SKM-1 treated with dmso at 0.1 percent for 144 hours (cell line): Measurements from ENCODE around the gene NIT1.

Experiments
- DNase-seq: peaks from one replicate; lab custom pipeline; 2025; ENCODE audit not compliant: unreplicated experiment; lab: John Stamatoyannopoulos, UW

NIT1 gene, protein sequence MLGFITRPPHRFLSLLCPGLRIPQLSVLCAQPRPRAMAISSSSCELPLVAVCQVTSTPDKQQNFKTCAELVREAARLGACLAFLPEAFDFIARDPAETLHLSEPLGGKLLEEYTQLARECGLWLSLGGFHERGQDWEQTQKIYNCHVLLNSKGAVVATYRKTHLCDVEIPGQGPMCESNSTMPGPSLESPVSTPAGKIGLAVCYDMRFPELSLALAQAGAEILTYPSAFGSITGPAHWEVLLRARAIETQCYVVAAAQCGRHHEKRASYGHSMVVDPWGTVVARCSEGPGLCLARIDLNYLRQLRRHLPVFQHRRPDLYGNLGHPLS

DNA sequence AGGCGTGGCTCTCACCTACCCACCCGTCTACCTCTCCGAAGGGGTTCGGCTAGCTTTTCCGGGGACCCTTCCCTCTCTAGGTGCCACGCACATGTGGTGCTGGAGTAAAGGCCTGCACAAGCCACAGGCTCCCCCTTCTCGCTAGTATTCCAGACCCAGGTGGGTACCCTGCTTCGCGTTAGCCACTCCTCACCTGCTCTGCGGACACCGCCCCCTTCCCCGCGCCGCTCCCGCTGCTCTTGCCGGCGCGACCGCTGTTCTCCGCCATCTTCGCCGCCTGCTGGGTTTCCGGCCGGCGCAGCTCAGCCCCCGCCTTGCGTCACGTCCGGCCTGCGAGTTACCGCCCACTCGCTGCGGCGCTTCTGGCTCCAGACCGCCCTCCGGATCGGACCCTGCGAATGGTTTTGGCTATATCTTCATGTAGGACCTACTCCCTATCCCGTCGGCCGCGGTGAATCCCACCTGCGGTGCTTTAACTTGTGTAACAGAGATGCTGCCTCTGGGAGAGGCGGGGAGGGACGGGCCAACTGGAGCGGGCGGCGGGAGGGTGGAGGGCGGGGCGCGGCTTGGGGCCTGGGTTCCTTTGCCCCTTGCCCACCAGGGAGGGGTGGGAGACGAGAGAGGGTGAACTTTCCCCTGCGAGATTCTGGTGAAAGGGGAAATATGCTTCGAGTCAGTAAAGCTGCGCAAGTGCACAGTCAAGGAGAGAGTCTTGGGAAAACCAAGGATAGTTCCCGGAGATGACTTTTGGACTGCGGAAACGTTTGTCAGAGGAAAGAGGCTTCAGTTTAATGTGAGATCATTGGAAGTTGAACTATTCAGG is at the start of gene NIT1, which contains the start of gene PFDN2:
NIT1 (plus strand) TSS at position 347 of the 823 bp plus-strand sequence; CDS start at position 419, 72 bp downstream.
PFDN2 (minus strand) TSS at position 279 of the 823 bp plus-strand sequence; CDS start at position 268, 11 bp downstream.
- peak; percentile 84 for DNase-seq

DNA sequence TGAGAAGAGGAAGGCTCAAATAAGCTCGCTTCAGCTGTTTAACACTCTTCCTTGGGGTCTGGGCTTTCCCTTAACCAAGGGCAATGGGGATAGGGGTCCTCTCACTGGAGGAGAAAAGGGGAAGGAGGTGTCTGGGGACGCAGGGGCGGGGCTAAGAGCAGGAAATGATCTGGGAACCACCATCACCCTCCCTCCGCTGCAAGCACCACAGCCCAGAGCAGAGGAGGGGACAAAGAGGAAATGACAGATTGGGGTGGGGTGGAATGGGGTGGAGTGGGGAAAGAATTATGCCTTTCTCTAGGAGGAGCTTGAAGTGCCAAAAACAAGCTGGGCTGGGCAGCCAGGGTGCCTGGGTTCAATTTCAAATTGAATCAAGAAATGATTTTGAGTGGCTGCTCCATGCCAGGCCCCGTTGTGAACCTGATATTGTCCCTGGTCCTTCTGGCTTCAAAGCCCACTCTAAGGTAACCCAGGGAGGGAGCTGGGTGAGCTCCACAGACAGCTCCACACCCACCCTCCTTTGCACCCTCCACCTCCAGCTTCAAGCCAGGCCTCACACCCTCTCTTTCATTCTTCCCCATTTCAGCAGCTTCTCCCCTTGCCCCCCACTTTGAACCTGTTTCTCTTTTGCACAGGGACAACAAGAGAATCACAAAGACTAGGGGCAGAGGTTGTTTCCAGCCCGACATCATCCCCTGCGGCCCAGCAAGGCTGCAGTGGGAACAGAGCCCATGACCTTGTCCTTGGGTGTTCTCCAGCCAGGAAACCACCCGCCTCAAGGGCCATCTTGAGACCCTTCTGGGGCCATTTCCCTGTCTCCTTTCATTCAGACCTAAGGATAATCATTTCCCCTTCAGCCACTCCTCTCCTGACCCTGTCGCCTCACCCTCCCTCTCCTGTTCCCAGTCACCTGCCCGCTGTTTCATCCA is 49.3 kb upstream of the NIT1 start:
- DNase-seq, result peak; percentile 98

DNA sequence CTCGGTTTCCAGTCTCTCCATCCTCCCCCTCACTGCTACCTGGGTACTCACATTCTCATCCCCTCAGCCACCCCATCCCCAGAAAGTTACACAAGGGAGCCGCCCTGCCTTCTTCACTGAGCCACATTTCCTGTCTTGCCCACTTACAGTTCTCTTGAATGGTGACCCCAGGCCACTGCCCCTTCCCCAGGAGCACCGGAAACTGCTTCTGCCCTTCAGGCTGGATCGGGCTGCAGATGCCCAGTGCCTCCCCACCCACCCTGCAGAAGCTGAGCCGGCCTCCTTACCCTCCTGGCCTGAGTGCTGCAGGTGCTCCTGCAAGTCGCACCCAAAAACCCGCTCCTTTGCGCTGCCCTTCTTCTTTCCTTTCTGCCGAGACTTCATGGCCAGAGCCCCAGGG is 48.7 kb upstream of the NIT1 start:
- no peak for DNase-seq

DNA sequence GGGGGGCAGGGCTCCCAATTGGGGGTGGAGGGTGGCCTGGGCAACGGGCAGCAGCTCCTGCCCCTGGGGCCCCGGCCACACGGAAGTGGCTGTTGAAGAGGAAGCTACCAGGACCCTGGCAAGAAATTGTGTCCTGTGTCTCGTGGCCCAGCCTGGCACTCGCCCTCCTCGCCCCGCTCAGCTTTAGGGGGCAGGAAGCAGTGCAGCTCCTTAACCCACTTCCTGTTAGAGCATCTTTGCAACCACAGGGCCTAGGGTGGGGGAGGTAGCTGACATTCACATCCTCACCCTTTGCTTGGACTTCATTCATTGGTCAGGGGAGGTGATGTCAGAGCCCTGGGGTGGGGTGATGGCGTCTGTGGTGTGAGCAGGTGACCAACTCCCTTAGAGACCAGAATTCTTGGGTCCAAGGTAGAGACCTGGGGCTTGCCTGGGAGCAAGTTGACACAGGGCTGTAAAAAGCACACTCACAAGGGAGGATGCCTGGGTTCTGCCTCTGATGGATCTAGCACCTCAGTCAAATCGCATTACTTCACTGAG is 48.1 kb upstream of the NIT1 start, which contains the start of gene ARHGAP30:
ARHGAP30 (minus strand) TSS at position 161 of the 540 bp plus-strand sequence. CDS start 267 bp downstream, outside the sequence.
- peak; percentile 98 for DNase-seq

DNA sequence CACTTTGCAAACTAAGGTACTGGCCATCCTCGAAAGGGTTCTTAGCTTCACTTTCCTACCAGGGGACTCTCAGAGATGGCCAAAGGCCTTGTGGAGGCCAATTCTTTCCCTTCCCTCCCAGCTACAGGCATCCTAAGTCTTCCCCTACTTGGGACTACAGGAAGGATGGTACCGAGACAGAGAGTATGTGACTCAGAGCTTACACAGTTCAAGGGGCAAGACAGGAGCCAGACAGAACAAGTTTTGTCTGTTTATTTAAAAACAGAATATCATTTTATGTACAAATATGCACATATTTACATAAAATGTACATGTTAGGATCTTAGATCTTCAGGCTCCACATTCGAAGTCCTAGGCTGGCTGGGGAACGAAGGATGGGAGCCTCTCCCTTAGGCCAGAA is 47.1 kb upstream of the NIT1 start:
- DNase-seq, result no peak

DNA sequence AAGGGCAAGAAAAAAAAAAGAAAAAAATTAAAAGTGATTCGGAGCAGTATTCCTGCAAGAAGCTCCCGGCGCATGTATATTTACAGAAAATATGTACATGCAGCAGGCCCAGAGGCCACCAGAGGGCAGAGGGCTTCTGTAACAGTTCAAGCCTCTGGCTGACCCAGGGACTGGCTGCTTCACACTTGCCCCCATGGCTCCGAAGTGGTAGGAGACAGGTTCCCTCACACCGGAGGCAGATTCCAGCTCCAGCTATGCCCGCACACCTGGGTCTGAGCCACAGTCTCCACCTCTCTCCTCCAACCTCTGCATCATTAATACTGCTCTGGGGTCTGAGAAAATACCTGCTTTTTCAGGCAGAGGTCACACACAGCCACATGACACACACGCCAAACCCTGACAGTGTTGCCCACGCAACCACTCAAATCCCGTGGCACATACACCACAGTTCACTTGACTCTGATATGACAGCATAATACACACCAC is 46.0 kb upstream of the NIT1 start:
- DNase-seq, result peak; percentile 58

DNA sequence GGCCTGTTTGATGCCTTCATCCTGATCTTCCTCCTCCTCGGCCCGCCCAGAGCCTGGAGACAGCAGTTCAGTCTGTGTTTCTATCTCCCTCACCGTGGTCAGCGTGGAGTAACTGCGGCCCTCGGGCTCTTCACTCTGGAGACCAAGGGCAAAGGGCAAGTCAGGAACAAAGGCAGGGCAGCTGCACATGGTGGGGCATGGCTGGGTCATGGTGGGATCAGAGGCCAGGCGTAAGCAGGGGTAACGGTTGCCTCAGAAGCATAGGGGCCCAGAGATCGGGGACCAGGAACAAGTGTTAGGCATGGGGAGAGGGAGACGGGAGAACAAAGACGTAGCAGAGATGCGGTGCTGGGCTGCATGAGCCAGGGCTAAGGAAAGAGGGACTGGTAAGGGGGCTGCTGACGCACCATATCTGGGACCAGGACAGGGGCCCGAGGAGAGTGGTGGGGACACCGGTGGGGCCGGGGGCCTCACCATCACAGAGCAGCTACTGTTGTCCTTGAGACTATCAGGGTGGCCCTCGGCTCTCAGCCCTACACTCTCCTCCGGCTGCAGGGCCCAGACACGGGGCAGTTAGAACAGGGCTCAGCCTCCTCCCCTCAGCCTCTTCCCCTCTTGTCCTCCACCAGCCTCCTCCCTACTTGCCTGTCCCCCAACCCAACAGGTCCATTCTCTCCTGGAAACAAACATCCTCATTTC is 45.0 kb upstream of the NIT1 start:
- no peak for DNase-seq

DNA sequence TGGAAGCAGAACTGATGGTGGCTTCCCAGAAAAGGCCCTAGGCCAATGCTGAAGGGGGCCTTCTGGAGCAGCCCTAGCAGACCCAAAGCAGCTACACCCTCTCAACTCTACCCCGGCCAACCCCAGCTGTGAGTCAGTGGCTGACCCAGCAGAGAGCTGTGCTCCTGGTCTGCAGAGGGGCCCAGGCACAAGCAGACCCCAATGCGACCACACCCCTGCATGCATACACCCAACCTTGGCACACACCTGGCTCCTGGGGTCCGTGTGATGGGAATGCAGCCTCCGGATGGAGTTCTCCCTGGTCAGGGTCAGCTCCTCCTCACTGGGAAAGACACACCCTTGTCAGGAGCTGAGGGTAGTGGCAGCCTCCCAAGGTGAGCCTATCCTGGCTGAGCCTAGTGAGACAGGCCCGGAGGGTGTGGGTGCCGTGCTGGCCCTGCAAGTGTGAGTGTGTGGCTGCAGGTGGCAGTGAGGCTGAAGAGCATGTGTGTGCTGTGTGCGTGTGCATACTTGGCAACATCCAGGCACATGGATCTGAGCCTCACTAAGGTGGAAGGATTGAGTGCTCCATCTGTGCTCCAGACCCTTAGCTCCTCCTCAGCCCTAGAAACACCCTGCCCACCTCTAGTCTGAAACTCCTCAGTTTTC is 44.3 kb upstream of the NIT1 start:
- DNase-seq, result no peak

DNA sequence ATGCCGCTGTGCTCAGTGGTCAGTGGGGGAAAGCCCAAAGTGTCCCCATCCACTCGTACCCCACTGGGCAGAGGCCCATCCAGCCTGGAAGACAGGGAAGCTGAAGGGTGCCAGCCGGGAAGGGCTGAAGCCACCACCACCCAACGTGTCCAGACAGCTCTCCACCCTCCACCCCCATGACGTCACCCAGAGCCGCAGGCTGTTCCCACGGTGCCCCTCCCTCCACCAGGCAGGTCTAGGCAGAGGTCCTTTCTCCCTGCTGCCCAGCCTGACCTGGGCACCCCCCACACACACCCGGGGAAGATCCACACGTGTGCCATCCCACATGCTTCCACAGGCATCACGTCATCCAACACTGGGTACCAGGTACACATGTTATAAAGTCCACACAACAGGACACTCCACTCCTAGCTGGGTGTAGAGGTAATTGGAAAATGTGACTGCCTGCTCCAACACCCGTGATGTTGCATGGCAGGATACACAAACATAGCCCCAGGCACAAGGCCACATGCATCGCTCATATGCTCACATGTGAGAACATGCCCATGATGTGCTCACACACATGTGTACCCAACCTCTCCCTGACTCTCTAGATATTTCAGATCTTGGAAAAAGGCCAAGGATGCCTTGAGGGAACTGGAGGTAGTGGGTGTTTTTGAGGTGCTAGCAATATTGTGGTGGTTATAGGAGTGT is 43.1 kb upstream of the NIT1 start:
- DNase-seq, result no peak

DNA sequence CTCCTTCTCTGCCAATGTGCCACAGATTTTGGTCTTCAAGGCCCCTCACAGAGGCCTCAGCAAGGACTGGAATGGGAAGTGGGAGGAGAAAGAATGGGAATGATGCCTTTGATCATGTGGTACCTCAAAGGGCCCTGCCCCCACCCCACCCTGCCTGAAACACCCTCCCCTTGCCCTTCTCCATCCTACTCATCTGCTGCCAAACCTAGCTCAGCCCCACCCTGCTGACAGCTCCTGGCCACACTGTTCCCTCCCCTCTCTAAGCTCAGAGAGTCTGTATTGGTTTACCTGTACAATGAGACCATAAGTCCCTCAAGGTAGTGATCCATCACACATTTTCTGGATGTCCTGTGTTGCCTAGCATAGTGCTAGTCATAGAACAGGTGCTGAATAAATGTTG is 41.5 kb upstream of the NIT1 start:
- no peak for DNase-seq

DNA sequence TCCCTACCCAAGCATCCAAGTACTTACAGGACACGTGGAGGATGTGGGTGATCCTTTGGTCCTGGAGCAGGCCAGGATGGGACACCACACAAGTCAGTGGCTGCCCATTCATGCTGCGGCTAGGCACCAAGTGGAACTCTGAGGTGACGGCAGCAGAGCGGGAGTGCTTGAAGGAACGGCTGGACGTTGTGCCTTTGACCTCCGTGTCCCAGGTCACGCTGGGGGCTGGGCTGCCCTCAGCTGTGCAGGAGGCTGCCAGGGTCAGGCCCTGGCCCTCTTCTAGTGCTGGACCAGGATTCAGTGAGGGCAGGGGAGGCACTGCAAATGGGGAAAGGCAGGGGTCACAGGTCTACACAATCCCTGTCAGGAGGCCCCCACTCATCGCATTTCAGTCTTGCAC is 40.5 kb upstream of the NIT1 start:
- no peak for DNase-seq

DNA sequence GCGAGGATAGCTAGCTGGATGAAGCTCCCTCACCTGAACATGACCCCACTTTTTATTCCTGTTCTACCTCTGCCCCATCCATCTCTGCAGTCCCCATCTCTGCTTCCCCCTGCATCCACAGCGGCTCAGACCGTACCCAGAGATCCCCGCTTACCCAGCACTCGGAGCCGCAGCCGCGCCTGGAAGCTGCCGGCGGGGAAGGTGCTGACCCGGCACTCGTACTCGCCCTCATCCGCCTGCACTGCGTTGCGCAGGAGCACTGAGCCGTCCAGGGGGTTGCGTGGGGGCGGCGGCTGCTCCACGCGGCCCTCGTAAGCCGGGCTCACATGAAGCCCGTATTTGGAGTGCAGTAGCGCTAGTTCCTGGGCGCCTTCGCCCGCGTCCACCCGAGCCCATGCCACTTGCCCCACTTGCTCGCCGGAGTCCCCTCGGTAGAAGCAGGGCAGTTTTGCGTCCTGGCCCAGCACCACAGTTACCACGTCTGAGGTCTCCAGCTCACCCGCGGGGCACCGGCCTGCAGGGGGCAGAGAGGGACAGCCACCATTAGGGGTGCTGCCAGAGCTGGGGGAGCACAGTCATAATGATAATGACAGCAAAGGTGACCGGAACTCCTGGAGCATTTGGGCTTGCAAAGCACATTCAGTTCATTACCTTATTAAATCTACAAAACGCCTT is 38.3 kb upstream of the NIT1 start:
- no peak for DNase-seq

DNA sequence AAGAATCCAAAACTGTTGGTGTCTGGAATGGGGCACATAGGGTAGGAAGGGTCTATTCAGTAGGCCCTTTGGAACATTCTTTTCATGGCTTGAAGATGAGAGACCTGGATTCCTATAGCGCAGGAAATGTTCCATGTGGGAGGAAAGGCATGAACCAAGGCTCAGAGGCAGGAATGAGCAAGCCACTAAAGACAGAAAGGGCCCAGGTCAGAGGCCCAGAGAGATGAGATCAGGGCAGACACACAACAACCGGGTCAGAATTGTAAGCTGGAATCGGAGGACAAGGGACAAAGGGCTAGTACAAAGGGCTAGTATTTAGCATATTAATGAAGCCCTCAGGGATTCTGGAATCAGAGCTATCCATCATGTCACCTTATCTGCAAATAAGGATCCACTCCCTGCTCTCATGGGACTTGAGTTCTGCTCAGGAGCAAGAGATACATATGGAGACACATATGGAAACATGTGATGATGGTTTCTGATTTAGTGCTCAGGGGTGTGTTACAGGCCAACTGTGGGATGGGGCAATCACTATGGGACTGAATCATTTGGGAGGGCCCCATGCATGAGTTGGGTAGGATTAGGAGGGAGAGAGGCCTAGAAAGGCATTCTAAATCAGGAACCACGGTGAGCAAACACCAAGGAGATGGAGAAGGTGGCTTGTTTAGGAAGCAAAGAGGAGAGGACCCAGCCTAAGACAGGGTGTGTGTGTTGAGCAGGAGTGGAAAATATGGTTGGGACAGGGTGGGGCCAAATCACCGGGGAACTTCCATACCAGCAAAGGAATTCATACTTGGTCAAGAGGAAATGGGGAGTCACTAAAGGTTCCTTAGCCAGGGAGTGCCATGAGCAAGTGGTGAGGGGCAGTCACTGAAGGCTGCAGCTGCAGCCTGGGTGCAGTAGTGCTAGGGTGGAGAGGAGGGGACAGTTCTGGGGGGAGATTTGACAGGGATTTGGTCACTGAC is 37.2 kb upstream of the NIT1 start:
- DNase-seq, result no peak

DNA sequence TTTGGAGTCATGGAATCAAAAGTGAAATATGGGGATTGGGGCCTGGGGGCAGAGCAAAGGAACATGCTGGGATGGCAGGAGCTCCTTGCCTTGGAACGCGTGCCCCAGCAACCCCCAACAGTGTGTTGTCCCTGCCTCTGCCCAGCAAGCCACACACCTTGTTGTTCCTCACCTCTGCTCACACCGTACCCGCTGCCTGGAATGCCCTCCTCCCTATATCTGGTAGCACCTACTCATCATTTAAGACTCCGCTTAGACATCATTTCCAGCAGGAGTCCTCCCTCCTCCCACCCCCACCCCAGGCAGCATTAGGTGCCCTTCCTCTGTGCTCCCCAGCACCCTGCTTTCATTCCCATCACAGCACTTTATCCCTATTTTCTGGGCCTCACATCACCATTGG is 36.4 kb upstream of the NIT1 start:
- DNase-seq, result no peak

DNA sequence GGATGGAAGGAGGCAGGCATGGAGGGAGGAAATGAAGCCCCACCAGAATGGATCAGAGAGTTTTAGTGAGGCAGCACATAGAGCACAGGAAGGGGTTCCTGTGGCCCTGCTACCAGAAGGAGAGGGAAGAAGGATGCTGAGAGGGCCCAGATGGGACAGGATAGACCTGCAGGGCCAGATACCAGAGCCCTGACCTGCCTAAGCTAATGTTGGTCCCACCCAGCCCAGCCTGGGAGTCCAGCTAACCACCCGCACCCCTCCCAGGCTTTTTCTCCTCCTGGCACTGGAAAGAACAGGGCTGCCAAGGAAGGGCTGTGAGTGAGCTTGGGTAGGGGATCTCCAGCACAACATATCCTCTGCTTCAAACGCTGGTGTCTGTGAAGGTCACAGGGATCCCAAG is 35.4 kb upstream of the NIT1 start:
- DNase-seq, result no peak

DNA sequence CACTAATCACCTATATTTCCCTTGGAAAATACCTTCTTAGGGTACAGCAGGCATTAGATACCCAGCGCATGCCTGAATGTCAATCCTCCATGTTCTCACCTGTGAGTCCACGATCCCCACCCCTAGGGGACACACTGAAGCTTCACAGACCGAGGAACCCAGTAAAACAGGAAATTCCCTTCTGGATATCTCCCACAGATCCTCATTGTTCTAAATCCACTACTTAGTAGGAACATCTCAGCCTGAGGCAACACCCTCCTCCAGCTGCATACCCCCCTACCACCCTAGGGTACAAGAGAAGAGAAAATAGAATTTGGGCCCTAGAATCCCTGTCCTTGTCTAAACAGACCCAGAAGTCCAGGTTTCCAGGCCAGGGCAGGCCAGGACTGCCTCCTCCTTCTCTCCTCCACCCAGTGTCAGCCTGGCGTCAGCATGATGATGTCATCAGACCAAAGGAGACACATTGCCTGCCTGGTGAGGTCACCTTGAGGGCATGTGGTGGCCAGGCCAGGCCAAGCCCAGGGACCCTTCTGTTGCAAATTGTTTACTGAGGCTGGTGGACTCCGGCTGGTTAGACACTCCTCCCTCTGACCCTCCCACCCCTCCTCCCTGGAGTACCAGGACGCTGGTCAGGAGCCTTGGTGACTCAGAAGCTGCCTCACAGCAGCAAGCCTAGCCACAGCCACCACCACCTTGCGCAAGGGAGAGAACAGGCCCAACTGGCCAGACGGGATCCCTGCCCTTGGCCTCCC is 34.7 kb upstream of the NIT1 start:
- DNase-seq, result peak; percentile 93
